Measurements from ENCODE around the gene IL18RAP. TPM values are rescaled to one million over a fixed set of nuclear protein-coding genes. Genes with fewer than 3 reads are reported as not detected.

The IL18RAP gene
- total and polyA plus RNA-seq, 2 experiments from 2014 or later: not detected

DNA sequence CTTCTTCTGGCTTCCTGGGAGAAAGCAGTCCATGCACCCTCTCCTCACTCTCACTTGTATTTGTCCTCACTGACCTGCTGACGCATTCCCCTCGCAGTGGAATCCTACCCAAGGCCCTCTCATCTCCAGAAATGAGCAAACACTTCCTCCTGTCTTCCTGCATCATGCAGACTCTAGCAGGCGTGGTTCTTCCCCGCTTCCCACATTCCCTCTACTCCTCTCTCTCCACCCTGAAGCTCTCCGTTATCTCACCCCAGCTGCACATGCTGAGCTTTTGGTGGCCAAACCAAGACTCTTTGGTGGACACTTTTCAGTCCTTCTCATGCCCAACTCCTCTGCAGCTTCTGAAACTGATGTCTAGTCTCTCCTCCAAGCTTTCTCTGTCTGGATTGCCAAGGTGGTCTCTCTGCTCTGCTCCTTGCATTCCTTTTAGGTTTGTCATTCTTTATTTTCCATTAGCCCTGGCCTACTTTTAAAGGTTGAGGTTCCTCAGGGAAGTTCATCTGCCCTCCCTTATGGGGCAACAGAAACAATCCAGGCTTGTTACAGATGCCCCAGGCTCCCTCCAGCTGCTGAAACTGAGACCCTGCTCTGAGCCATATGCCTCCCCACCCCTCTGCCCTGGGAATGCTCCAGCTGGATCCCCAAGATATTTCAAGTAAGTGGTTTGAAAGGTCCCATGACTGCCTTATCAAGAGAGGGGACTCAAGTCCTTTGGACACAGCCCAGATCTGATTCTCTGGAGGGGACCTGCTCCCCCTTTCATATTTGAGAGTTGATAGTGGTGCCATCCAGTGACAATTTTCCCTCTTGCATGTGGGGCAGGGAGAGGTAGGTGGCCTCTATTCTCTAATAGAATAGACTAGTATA, 835 bp upstream of the IL18RAP start:
- Mint-ChIP-seq H3K4me3 (no peak overlapping the region), H3K27me3 (ENCODE audit: insufficient read depth, low read depth, poor library complexity) (no peaks in the 10 kb centered on the region), H3K36me3 (ENCODE audit: low read depth) (no peaks in the 10 kb centered on the region), H3K4me1 (no peaks in the 10 kb centered on the region), H3K27ac (no peak overlapping the region), H3K9me3 (no peaks in the 10 kb centered on the region; the same call in 2 of the 3 replicates)
- no peak for ATAC-seq
- H3K9me2 ChIP-seq (ENCODE audit: insufficient read depth): 0 out of 2 replicates have a peak, but pooled peaks cover 6% of the 10 kb centered on the region
- H2AFZ ChIP-seq: no peak overlapping the region
- H3K36me3 ChIP-seq (ENCODE audit: insufficient read depth): no peaks in the 10 kb centered on the region
- no peaks in the 10 kb centered on the region for H3K27me3 ChIP-seq (ENCODE audit: insufficient read depth)
- DNase-seq (ENCODE audit: low spot score): no peak
- no peaks in the 10 kb centered on the region for H3K4me1 ChIP-seq (ENCODE audit: insufficient read depth)
- H3K27ac ChIP-seq (ENCODE audit: low read depth): no peak overlapping the region
- H4K20me1 ChIP-seq (replicated peaks; ENCODE audit: insufficient read depth): no peaks in the 10 kb centered on the region
- no peak overlapping the region for H3K4me2 ChIP-seq
- H3F3A ChIP-seq (replicated peaks; ENCODE audit: low read depth): no peaks in the 10 kb centered on the region
- H3K79me2 ChIP-seq (replicated peaks; ENCODE audit: insufficient read depth): no peaks in the 10 kb centered on the region
- no peak overlapping the region for H3K4me3 ChIP-seq
- no peak for TF ChIP-seq ZNF331 (CRISPR knock-in tag; IDR thresholded peaks at IDR 0.05; ENCODE audit: low read depth)
- TF ChIP-seq JUNB (IDR thresholded peaks at IDR 0.05; ENCODE audit: unreplicated experiment): no peak
- no peak for TF ChIP-seq POLR2AphosphoS5 (IDR thresholded peaks at IDR 0.05; ENCODE audit: low read depth)
- no peak for TF ChIP-seq EZH2phosphoT487 (IDR thresholded peaks at IDR 0.05; ENCODE audit: unreplicated experiment)
- no peak for TF ChIP-seq ZNF114 (CRISPR knock-in tag; IDR thresholded peaks at IDR 0.05)
- no peak for TF ChIP-seq EZH2 (IDR thresholded peaks at IDR 0.05; ENCODE audit: low read depth, unreplicated experiment)
- no peak for TF ChIP-seq NANOG (IDR thresholded peaks at IDR 0.05; ENCODE audit: borderline replicate concordance)
- TF ChIP-seq STAT1 (IDR thresholded peaks at IDR 0.05; ENCODE audit: unreplicated experiment): no peak
- TF ChIP-seq, protein P1, sequence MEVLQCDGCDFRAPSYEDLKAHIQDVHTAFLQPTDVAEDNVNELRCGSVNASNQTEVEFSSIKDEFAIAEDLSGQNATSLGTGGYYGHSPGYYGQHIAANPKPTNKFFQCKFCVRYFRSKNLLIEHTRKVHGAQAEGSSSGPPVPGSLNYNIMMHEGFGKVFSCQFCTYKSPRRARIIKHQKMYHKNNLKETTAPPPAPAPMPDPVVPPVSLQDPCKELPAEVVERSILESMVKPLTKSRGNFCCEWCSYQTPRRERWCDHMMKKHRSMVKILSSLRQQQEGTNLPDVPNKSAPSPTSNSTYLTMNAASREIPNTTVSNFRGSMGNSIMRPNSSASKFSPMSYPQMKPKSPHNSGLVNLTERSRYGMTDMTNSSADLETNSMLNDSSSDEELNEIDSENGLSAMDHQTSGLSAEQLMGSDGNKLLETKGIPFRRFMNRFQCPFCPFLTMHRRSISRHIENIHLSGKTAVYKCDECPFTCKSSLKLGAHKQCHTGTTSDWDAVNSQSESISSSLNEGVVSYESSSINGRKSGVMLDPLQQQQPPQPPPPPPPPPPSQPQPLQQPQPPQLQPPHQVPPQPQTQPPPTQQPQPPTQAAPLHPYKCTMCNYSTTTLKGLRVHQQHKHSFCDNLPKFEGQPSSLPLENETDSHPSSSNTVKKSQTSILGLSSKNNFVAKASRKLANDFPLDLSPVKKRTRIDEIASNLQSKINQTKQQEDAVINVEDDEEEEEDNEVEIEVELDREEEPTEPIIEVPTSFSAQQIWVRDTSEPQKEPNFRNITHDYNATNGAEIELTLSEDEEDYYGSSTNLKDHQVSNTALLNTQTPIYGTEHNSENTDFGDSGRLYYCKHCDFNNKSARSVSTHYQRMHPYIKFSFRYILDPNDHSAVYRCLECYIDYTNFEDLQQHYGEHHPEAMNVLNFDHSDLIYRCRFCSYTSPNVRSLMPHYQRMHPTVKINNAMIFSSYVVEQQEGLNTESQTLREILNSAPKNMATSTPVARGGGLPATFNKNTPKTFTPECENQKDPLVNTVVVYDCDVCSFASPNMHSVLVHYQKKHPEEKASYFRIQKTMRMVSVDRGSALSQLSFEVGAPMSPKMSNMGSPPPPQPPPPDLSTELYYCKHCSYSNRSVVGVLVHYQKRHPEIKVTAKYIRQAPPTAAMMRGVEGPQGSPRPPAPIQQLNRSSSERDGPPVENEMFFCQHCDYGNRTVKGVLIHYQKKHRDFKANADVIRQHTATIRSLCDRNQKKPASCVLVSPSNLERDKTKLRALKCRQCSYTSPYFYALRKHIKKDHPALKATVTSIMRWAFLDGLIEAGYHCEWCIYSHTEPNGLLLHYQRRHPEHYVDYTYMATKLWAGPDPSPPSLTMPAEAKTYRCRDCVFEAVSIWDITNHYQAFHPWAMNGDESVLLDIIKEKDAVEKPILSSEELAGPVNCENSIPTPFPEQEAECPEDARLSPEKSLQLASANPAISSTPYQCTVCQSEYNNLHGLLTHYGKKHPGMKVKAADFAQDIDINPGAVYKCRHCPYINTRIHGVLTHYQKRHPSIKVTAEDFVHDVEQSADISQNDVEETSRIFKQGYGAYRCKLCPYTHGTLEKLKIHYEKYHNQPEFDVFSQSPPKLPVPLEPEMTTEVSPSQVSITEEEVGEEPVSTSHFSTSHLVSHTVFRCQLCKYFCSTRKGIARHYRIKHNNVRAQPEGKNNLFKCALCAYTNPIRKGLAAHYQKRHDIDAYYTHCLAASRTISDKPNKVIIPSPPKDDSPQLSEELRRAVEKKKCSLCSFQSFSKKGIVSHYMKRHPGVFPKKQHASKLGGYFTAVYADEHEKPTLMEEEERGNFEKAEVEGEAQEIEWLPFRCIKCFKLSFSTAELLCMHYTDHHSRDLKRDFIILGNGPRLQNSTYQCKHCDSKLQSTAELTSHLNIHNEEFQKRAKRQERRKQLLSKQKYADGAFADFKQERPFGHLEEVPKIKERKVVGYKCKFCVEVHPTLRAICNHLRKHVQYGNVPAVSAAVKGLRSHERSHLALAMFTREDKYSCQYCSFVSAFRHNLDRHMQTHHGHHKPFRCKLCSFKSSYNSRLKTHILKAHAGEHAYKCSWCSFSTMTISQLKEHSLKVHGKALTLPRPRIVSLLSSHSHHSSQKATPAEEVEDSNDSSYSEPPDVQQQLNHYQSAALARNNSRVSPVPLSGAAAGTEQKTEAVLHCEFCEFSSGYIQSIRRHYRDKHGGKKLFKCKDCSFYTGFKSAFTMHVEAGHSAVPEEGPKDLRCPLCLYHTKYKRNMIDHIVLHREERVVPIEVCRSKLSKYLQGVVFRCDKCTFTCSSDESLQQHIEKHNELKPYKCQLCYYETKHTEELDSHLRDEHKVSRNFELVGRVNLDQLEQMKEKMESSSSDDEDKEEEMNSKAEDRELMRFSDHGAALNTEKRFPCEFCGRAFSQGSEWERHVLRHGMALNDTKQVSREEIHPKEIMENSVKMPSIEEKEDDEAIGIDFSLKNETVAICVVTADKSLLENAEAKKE (CRISPR knock-in tag; IDR thresholded peaks at IDR 0.05): no peak
- TF ChIP-seq CREB1 (CRISPR knock-in tag; IDR thresholded peaks at IDR 0.05; ENCODE audit: low read depth): no peak
- no peak for TF ChIP-seq ETS1 (IDR thresholded peaks at IDR 0.05)
- no peak for TF ChIP-seq CTCF (conservative IDR thresholded peaks at IDR 0.05; ENCODE audit: low read depth in 2 of 2)
- TF ChIP-seq, protein P2, sequence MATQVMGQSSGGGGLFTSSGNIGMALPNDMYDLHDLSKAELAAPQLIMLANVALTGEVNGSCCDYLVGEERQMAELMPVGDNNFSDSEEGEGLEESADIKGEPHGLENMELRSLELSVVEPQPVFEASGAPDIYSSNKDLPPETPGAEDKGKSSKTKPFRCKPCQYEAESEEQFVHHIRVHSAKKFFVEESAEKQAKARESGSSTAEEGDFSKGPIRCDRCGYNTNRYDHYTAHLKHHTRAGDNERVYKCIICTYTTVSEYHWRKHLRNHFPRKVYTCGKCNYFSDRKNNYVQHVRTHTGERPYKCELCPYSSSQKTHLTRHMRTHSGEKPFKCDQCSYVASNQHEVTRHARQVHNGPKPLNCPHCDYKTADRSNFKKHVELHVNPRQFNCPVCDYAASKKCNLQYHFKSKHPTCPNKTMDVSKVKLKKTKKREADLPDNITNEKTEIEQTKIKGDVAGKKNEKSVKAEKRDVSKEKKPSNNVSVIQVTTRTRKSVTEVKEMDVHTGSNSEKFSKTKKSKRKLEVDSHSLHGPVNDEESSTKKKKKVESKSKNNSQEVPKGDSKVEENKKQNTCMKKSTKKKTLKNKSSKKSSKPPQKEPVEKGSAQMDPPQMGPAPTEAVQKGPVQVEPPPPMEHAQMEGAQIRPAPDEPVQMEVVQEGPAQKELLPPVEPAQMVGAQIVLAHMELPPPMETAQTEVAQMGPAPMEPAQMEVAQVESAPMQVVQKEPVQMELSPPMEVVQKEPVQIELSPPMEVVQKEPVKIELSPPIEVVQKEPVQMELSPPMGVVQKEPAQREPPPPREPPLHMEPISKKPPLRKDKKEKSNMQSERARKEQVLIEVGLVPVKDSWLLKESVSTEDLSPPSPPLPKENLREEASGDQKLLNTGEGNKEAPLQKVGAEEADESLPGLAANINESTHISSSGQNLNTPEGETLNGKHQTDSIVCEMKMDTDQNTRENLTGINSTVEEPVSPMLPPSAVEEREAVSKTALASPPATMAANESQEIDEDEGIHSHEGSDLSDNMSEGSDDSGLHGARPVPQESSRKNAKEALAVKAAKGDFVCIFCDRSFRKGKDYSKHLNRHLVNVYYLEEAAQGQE (IDR thresholded peaks at IDR 0.05; ENCODE audit: unreplicated experiment): no peak

Measured in GM23338 (cell line).